Measurements from ENCODE around the gene DKK1. TPM values are rescaled to one million over a fixed set of nuclear protein-coding genes. Genes with fewer than 3 reads are reported as not detected.

DKK1 gene
- total RNA-seq, 1 experiment from 2014 or later: 1.0 TPM

- TF ChIP-seq ZBTB21 (CRISPR knock-in tag; IDR thresholded peaks at IDR 0.05; ENCODE audit: borderline replicate concordance) (no peak), KAT7 (CRISPR knock-in tag; IDR thresholded peaks at IDR 0.05; ENCODE audit: borderline replicate concordance) (no peak), JAZF1 (CRISPR knock-in tag; IDR thresholded peaks at IDR 0.05) (no peak)
Measured at GRCh38 chr10:52300599-52301277, 13.3 kb upstream of the DKK1 start (continued).

DNA sequence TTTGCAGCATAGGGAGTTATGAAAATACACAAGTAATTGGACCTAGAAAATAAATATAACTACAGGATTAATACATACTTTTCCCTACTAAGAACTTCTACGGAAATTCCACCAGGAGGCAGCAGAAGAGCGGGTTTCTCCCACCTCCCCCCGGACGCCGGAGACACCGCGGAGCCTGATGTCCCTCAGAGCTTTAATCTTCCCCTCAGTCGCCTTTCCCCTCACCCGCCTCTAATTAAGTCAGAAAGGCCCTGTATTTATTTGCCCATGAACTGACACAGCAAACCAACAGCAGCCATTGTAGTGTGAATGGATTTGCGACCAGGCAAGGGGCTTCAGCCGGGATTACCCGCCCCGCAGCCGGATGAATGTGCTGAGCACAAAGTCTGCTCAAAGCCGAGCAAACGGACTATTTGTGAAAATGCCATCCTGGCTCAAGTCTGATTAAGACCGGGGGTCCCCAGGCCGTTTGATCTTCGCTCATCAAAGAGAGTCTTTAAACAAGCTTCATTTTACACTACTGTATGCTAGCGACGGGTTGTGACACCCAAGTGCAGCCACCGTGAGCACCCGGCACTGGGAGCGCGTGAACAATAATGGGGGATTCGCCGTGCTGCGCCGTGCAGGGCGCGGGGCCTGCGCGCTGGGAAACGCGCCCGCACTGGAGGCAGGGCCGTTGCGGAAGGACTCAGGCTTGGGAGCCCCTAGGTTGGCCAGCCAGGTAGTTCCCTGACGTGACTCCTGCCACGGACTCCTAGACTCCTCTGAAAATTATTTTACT is 5.6 kb upstream of the DKK1 start:
- CTCF ChIA-PET: interaction anchor here (0.7 to 3.4 kb wide), 23 partner anchors 11 to 472 kb away, joined by 3 to 39 read pairs (median 4); no protein-coding TSS in a partner anchor
- Mint-ChIP-seq H3K4me1 (peaks cover 10% of the 10 kb centered on the region), H3K27me3 (ENCODE audit: low read depth) (peaks cover 54% of the 10 kb centered on the region), H3K9me3 (no peaks in the 10 kb centered on the region), H3K36me3 (no peaks in the 10 kb centered on the region), H3K4me3 (peak overlapping the region; percentile 82), H3K27ac (no peak overlapping the region)
- ATAC-seq (peak; percentile 85), DNase-seq (ENCODE audit: low spot score) (peak; percentile 69)
- POLR2A ChIA-PET: no interaction called here
- TF ChIP-seq TEAD4 (CRISPR knock-in tag; IDR thresholded peaks at IDR 0.05) (no peak), HMGXB4 (CRISPR knock-in tag; IDR thresholded peaks at IDR 0.05) (no peak), JAZF1 (CRISPR knock-in tag; IDR thresholded peaks at IDR 0.05) (no peak), E2F1 (CRISPR knock-in tag; IDR thresholded peaks at IDR 0.05) (no peak), SP1 (CRISPR knock-in tag; conservative IDR thresholded peaks at IDR 0.05) (no peak), ZNF232 (CRISPR knock-in tag; IDR thresholded peaks at IDR 0.05) (no peak), KAT7 (CRISPR knock-in tag; IDR thresholded peaks at IDR 0.05; ENCODE audit: borderline replicate concordance) (no peak), RORB (CRISPR knock-in tag; IDR thresholded peaks at IDR 0.05) (no peak), NR1H2 (CRISPR knock-in tag; IDR thresholded peaks at IDR 0.05) (no peak), ZNF263 (CRISPR knock-in tag; IDR thresholded peaks at IDR 0.05; ENCODE audit: low read depth) (no peak), ZBTB21 (CRISPR knock-in tag; IDR thresholded peaks at IDR 0.05; ENCODE audit: borderline replicate concordance) (no peak), ZNF512 (CRISPR knock-in tag; IDR thresholded peaks at IDR 0.05; ENCODE audit: borderline replicate concordance) (no peak)
- TF ChIP-seq, protein P1, sequence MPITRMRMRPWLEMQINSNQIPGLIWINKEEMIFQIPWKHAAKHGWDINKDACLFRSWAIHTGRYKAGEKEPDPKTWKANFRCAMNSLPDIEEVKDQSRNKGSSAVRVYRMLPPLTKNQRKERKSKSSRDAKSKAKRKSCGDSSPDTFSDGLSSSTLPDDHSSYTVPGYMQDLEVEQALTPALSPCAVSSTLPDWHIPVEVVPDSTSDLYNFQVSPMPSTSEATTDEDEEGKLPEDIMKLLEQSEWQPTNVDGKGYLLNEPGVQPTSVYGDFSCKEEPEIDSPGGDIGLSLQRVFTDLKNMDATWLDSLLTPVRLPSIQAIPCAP (CRISPR knock-in tag; IDR thresholded peaks at IDR 0.05): no peak
- TF ChIP-seq, protein P2, sequence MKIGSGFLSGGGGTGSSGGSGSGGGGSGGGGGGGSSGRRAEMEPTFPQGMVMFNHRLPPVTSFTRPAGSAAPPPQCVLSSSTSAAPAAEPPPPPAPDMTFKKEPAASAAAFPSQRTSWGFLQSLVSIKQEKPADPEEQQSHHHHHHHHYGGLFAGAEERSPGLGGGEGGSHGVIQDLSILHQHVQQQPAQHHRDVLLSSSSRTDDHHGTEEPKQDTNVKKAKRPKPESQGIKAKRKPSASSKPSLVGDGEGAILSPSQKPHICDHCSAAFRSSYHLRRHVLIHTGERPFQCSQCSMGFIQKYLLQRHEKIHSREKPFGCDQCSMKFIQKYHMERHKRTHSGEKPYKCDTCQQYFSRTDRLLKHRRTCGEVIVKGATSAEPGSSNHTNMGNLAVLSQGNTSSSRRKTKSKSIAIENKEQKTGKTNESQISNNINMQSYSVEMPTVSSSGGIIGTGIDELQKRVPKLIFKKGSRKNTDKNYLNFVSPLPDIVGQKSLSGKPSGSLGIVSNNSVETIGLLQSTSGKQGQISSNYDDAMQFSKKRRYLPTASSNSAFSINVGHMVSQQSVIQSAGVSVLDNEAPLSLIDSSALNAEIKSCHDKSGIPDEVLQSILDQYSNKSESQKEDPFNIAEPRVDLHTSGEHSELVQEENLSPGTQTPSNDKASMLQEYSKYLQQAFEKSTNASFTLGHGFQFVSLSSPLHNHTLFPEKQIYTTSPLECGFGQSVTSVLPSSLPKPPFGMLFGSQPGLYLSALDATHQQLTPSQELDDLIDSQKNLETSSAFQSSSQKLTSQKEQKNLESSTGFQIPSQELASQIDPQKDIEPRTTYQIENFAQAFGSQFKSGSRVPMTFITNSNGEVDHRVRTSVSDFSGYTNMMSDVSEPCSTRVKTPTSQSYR (CRISPR knock-in tag; IDR thresholded peaks at IDR 0.05): no peak
- TF ChIP-seq, protein P3, sequence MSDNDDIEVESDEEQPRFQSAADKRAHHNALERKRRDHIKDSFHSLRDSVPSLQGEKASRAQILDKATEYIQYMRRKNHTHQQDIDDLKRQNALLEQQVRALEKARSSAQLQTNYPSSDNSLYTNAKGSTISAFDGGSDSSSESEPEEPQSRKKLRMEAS (CRISPR knock-in tag; IDR thresholded peaks at IDR 0.05): 0 out of 2 replicates have a peak, but pooled peaks have one; percentile 24
- TF ChIP-seq, protein P4, sequence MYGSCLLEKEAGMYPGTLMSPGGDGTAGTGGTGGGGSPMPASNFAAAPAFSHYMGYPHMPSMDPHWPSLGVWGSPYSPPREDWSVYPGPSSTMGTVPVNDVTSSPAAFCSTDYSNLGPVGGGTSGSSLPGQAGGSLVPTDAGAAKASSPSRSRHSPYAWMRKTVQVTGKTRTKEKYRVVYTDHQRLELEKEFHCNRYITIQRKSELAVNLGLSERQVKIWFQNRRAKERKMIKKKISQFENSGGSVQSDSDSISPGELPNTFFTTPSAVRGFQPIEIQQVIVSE (CRISPR knock-in tag; IDR thresholded peaks at IDR 0.05; ENCODE audit: borderline replicate concordance): no peak
- TF ChIP-seq, protein P5, sequence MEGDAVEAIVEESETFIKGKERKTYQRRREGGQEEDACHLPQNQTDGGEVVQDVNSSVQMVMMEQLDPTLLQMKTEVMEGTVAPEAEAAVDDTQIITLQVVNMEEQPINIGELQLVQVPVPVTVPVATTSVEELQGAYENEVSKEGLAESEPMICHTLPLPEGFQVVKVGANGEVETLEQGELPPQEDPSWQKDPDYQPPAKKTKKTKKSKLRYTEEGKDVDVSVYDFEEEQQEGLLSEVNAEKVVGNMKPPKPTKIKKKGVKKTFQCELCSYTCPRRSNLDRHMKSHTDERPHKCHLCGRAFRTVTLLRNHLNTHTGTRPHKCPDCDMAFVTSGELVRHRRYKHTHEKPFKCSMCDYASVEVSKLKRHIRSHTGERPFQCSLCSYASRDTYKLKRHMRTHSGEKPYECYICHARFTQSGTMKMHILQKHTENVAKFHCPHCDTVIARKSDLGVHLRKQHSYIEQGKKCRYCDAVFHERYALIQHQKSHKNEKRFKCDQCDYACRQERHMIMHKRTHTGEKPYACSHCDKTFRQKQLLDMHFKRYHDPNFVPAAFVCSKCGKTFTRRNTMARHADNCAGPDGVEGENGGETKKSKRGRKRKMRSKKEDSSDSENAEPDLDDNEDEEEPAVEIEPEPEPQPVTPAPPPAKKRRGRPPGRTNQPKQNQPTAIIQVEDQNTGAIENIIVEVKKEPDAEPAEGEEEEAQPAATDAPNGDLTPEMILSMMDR (IDR thresholded peaks at IDR 0.05): peak; percentile 54

All from WTC11 (cell line).